SH-SY5Y (cell line): Measurements from ENCODE around the gene MTM1.

Source experiments
- GATA2 ChIP-seq: IDR thresholded peaks from 2 replicates; pipeline ENCODE4 v1.6.1; 2011; ENCODE audit warnings: mild to moderate bottlenecking, low read depth, low read length
- GATA3 ChIP-seq: IDR thresholded peaks from 2 replicates; pipeline ENCODE4 v1.6.1; 2011; ENCODE audit warnings: low read depth, mild to moderate bottlenecking, low read length, moderate library complexity

- TF ChIP-seq GATA2 (no peak), GATA3 (no peak)
These were observed 75.5 kb downstream of the MTM1 start for GRCh38 chrX:150643958-150644357.
